Renal cortical epithelial cell (primary cell): ENCODE measurements around the gene OR6F1. TPM values are rescaled to one million over a fixed set of nuclear protein-coding genes. Genes with fewer than 3 reads are reported as not detected.

Experiments used
- total RNA-seq: library from RNA; depleted of rRNA; stranded (reverse); fragments of >200 nt; gene quantifications from 2 replicates; pipeline ENCODE4 v1.2.3, GENCODE V29; 2014

The OR6F1 gene
- total RNA-seq, 1 donor from 2014 or later, result not detected

Other genes with a start within 250 kb of the OR6F1 start
- gene OR2C3, start 180.2 kb downstream of the OR6F1 start, total RNA-seq, result under 0.01 TPM in 1 of 2 replicates, not detected in the other
- not detected in 2 replicates for gene GCSAML, start 167.5 kb downstream of the OR6F1 start, total RNA-seq
- gene OR2G2, start 128.3 kb downstream of the OR6F1 start, total RNA-seq, result not detected in 2 replicates
- gene OR2G3, start 111.1 kb downstream of the OR6F1 start, total RNA-seq, result not detected in 2 replicates
- gene OR13G1, start 36.9 kb downstream of the OR6F1 start, total RNA-seq, result not detected in 2 replicates
- gene OR14K1, start 22.0 kb upstream of the OR6F1 start, total RNA-seq, result not detected in 2 replicates
- gene OR14A2, start 31.5 kb upstream of the OR6F1 start, total RNA-seq, result not detected in 2 replicates
- gene OR1C1, start 43.9 kb upstream of the OR6F1 start, total RNA-seq, result not detected in 2 replicates
- not detected in 2 replicates for gene OR14A16, start 107.5 kb upstream of the OR6F1 start, total RNA-seq
- gene OR11L1, start 125.2 kb upstream of the OR6F1 start, total RNA-seq, result not detected in 2 replicates
- 0.30 and 0.35 TPM in 2 replicates for gene TRIM58, start 140.5 kb upstream of the OR6F1 start, total RNA-seq
- gene OR2W3, start 178.9 kb upstream of the OR6F1 start, total RNA-seq, result 0.15 TPM in 1 of 2 replicates, not detected in the other
- gene OR2T8, start 203.6 kb upstream of the OR6F1 start, total RNA-seq, result not detected in 2 replicates
- not detected in 2 replicates for gene OR2AJ1, start 208.2 kb upstream of the OR6F1 start, total RNA-seq
- 0.25 TPM in 1 of 2 replicates, not detected in the other for gene OR2L8, start 232.2 kb upstream of the OR6F1 start, total RNA-seq
- not detected in 2 replicates for gene OR2AK2, start 248.6 kb upstream of the OR6F1 start, total RNA-seq